Measurements from ENCODE around the gene UPB1. TPM values are rescaled to one million over a fixed set of nuclear protein-coding genes. Genes with fewer than 3 reads are reported as not detected.

UPB1 gene
- total and polyA plus RNA-seq, 2 donors, result 3.5 to 6.3 TPM

GRCh38 chr22:24473284-24473683 lies 21.8 kb upstream of the UPB1 start:
- Histone ChIP-seq H3K9me3 (ENCODE audit: control insufficient read depth in 2 of 2, insufficient read depth in 1 of 2, low read length in 1 of 2) (no peaks in the 10 kb centered on the region), H3K27ac (ENCODE audit: low read depth in 1 of 2, low read length in 1 of 2) (no peak overlapping the region), H3K27me3 (ENCODE audit: control insufficient read depth in 2 of 2, insufficient read depth in 1 of 2, low read length in 1 of 2) (no peaks in the 10 kb centered on the region), H3K4me1 (ENCODE audit: control insufficient read depth in 2 of 2, insufficient read depth in 2 of 2, low read length in 2 of 2) (no peaks in the 10 kb centered on the region), H3K4me3 (ENCODE audit: low read length in 2 of 2) (no peak overlapping the region), H3K36me3 (ENCODE audit: control insufficient read depth in 2 of 2, insufficient read depth in 2 of 2, low read length in 1 of 2) (no peaks in the 10 kb centered on the region)
- no peak for DNase-seq (ENCODE audit: low read depth in 6 of 9, low spot score in 9 of 9)

- 92% methylated on average over 3 of the region's 3 CpGs for WGBS
- Histone ChIP-seq H3K27me3 (ENCODE audit: control insufficient read depth in 2 of 2, insufficient read depth in 1 of 2, low read length in 1 of 2) (no peaks in the 10 kb centered on the region), H3K36me3 (ENCODE audit: control insufficient read depth in 2 of 2, insufficient read depth in 2 of 2, low read length in 1 of 2) (no peaks in the 10 kb centered on the region), H3K27ac (ENCODE audit: low read depth in 1 of 2, low read length in 1 of 2) (no peak overlapping the region), H3K4me3 (ENCODE audit: low read length in 2 of 2) (no peak overlapping the region), H3K4me1 (ENCODE audit: control insufficient read depth in 2 of 2, insufficient read depth in 2 of 2, low read length in 2 of 2) (no peaks in the 10 kb centered on the region), H3K9me3 (ENCODE audit: control insufficient read depth in 2 of 2, insufficient read depth in 1 of 2, low read length in 1 of 2) (no peaks in the 10 kb centered on the region)
- no peak for DNase-seq (ENCODE audit: low read depth in 6 of 9, low spot score in 9 of 9)
Observed at GRCh38 chr22:24474221-24474620, 20.9 kb upstream of the UPB1 start.

- WGBS, result 98% methylated on average over 5 of the region's 5 CpGs
- H3K4me1 ChIP-seq (ENCODE audit: control insufficient read depth in 2 of 2, insufficient read depth in 2 of 2, low read length in 2 of 2), result no peaks in the 10 kb centered on the region
- DNase-seq (ENCODE audit: low read depth in 6 of 9, low spot score in 9 of 9), result no peak
- H3K27ac ChIP-seq (ENCODE audit: low read depth in 1 of 2, low read length in 1 of 2), result no peak overlapping the region
- no peaks in the 10 kb centered on the region for H3K36me3 ChIP-seq (ENCODE audit: control insufficient read depth in 2 of 2, insufficient read depth in 2 of 2, low read length in 1 of 2)
- H3K9me3 ChIP-seq (ENCODE audit: control insufficient read depth in 2 of 2, insufficient read depth in 1 of 2, low read length in 1 of 2), result no peaks in the 10 kb centered on the region
- no peak overlapping the region for H3K4me3 ChIP-seq (ENCODE audit: low read length in 2 of 2)
- no peaks in the 10 kb centered on the region for H3K27me3 ChIP-seq (ENCODE audit: control insufficient read depth in 2 of 2, insufficient read depth in 1 of 2, low read length in 1 of 2)
Observed at GRCh38 chr22:24474649-24475255, 20.4 kb upstream of the UPB1 start.

GRCh38 chr22:24481641-24482040 lies 13.5 kb upstream of the UPB1 start:
- WGBS, result 95% methylated on average over 1 of the region's 1 CpG
- Histone ChIP-seq H3K27ac (ENCODE audit: low read depth in 1 of 2, low read length in 1 of 2) (no peak overlapping the region), H3K4me1 (ENCODE audit: control insufficient read depth in 2 of 2, insufficient read depth in 2 of 2, low read length in 2 of 2) (peaks cover 0 to 7% of the 10 kb centered on the region in 2 donors)

GRCh38 chr22:24482575-24482974 lies 12.6 kb upstream of the UPB1 start:
- H3K27ac ChIP-seq (ENCODE audit: low read depth in 1 of 2, low read length in 1 of 2), result no peak overlapping the region
- no peak for DNase-seq (ENCODE audit: low read depth in 6 of 9, low spot score in 9 of 9)
- H3K4me3 ChIP-seq (ENCODE audit: low read length in 2 of 2), result no peak overlapping the region
- no peaks in the 10 kb centered on the region for H3K9me3 ChIP-seq (ENCODE audit: control insufficient read depth in 2 of 2, insufficient read depth in 1 of 2, low read length in 1 of 2)
- WGBS, result 64% methylated on average over 3 of the region's 3 CpGs
- peaks cover 0 to 7% of the 10 kb centered on the region in 2 donors for H3K4me1 ChIP-seq (ENCODE audit: control insufficient read depth in 2 of 2, insufficient read depth in 2 of 2, low read length in 2 of 2)
- no peaks in the 10 kb centered on the region for H3K27me3 ChIP-seq (ENCODE audit: control insufficient read depth in 2 of 2, insufficient read depth in 1 of 2, low read length in 1 of 2)
- no peaks in the 10 kb centered on the region for H3K36me3 ChIP-seq (ENCODE audit: control insufficient read depth in 2 of 2, insufficient read depth in 2 of 2, low read length in 1 of 2)

More at GRCh38 chr22:24481641-24482040, 13.5 kb upstream of the UPB1 start:
- Histone ChIP-seq H3K36me3 (ENCODE audit: control insufficient read depth in 2 of 2, insufficient read depth in 2 of 2, low read length in 1 of 2) (no peaks in the 10 kb centered on the region), H3K9me3 (ENCODE audit: control insufficient read depth in 2 of 2, insufficient read depth in 1 of 2, low read length in 1 of 2) (no peaks in the 10 kb centered on the region), H3K4me3 (ENCODE audit: low read length in 2 of 2) (no peak overlapping the region), H3K27me3 (ENCODE audit: control insufficient read depth in 2 of 2, insufficient read depth in 1 of 2, low read length in 1 of 2) (no peaks in the 10 kb centered on the region)
- DNase-seq (ENCODE audit: low read depth in 6 of 9, low spot score in 9 of 9), result no peak

- peaks cover 0 to 7% of the 10 kb centered on the region in 2 donors for H3K4me1 ChIP-seq (ENCODE audit: control insufficient read depth in 2 of 2, insufficient read depth in 2 of 2, low read length in 2 of 2)
- WGBS, result 95% methylated on average over 2 of the region's 2 CpGs
- H3K36me3 ChIP-seq (ENCODE audit: control insufficient read depth in 2 of 2, insufficient read depth in 2 of 2, low read length in 1 of 2), result no peaks in the 10 kb centered on the region
- H3K4me3 ChIP-seq (ENCODE audit: low read length in 2 of 2), result no peak overlapping the region
- no peak overlapping the region for H3K27ac ChIP-seq (ENCODE audit: low read depth in 1 of 2, low read length in 1 of 2)
- no peak for DNase-seq (ENCODE audit: low read depth in 6 of 9, low spot score in 9 of 9)
- H3K27me3 ChIP-seq (ENCODE audit: control insufficient read depth in 2 of 2, insufficient read depth in 1 of 2, low read length in 1 of 2), result no peaks in the 10 kb centered on the region
- no peaks in the 10 kb centered on the region for H3K9me3 ChIP-seq (ENCODE audit: control insufficient read depth in 2 of 2, insufficient read depth in 1 of 2, low read length in 1 of 2)
Observed at GRCh38 chr22:24482998-24483397, 12.1 kb upstream of the UPB1 start.

GRCh38 chr22:24483976-24484545 lies 11.1 kb upstream of the UPB1 start:
- Histone ChIP-seq H3K4me1 (ENCODE audit: control insufficient read depth in 2 of 2, insufficient read depth in 2 of 2, low read length in 2 of 2) (peaks cover 0 to 7% of the 10 kb centered on the region in 2 donors), H3K27me3 (ENCODE audit: control insufficient read depth in 2 of 2, insufficient read depth in 1 of 2, low read length in 1 of 2) (no peaks in the 10 kb centered on the region), H3K36me3 (ENCODE audit: control insufficient read depth in 2 of 2, insufficient read depth in 2 of 2, low read length in 1 of 2) (no peaks in the 10 kb centered on the region), H3K4me3 (ENCODE audit: low read length in 2 of 2) (no peak overlapping the region), H3K27ac (ENCODE audit: low read depth in 1 of 2, low read length in 1 of 2) (no peak overlapping the region), H3K9me3 (ENCODE audit: control insufficient read depth in 2 of 2, insufficient read depth in 1 of 2, low read length in 1 of 2) (no peaks in the 10 kb centered on the region)
- WGBS, result 98% methylated on average over 5 of the region's 5 CpGs
- no peak for DNase-seq (ENCODE audit: low read depth in 6 of 9, low spot score in 9 of 9)

GRCh38 chr22:24485170-24485569 lies 10.0 kb upstream of the UPB1 start:
- no peaks in the 10 kb centered on the region for H3K9me3 ChIP-seq (ENCODE audit: control insufficient read depth in 2 of 2, insufficient read depth in 1 of 2, low read length in 1 of 2)
- H3K27ac ChIP-seq (ENCODE audit: low read depth in 1 of 2, low read length in 1 of 2), result no peak overlapping the region
- no peaks in the 10 kb centered on the region for H3K36me3 ChIP-seq (ENCODE audit: control insufficient read depth in 2 of 2, insufficient read depth in 2 of 2, low read length in 1 of 2)
- no peaks in the 10 kb centered on the region for H3K27me3 ChIP-seq (ENCODE audit: control insufficient read depth in 2 of 2, insufficient read depth in 1 of 2, low read length in 1 of 2)
- WGBS, result 98% methylated on average over 4 of the region's 4 CpGs
- H3K4me1 ChIP-seq (ENCODE audit: control insufficient read depth in 2 of 2, insufficient read depth in 2 of 2, low read length in 2 of 2), result peaks cover 0 to 7% of the 10 kb centered on the region in 2 donors
- no peak for DNase-seq (ENCODE audit: low read depth in 6 of 9, low spot score in 9 of 9)
- H3K4me3 ChIP-seq (ENCODE audit: low read length in 2 of 2), result no peak overlapping the region

GRCh38 chr22:24485608-24486007 lies 9.5 kb upstream of the UPB1 start:
- H3K36me3 ChIP-seq (ENCODE audit: control insufficient read depth in 2 of 2, insufficient read depth in 2 of 2, low read length in 1 of 2), result no peaks in the 10 kb centered on the region
- H3K9me3 ChIP-seq (ENCODE audit: control insufficient read depth in 2 of 2, insufficient read depth in 1 of 2, low read length in 1 of 2), result no peaks in the 10 kb centered on the region
- H3K4me3 ChIP-seq (ENCODE audit: low read length in 2 of 2), result no peak overlapping the region
- H3K4me1 ChIP-seq (ENCODE audit: control insufficient read depth in 2 of 2, insufficient read depth in 2 of 2, low read length in 2 of 2), result peaks cover 0 to 7% of the 10 kb centered on the region in 2 donors
- WGBS, result 79% methylated on average over 3 of the region's 3 CpGs
- no peaks in the 10 kb centered on the region for H3K27me3 ChIP-seq (ENCODE audit: control insufficient read depth in 2 of 2, insufficient read depth in 1 of 2, low read length in 1 of 2)
- no peak for DNase-seq (ENCODE audit: low read depth in 6 of 9, low spot score in 9 of 9)
- no peak overlapping the region for H3K27ac ChIP-seq (ENCODE audit: low read depth in 1 of 2, low read length in 1 of 2)

Data from thymus (tissue), 11 donors.